GM23248 (cell line): ENCODE data around the gene CFAP92.

ENCODE experiments used
- EZH2 ChIP-seq: fragments of 200-600 bp; sonication (generic); IDR thresholded peaks from 2 replicates; pipeline ENCODE4 v1.6.1; 2018; ENCODE audit warnings: antibody characterized with exemption, mild to moderate bottlenecking; ENCODE audit not compliant: insufficient read depth, poor library complexity, severe bottlenecking
- EZH2phosphoT487 ChIP-seq: fragments of 200-600 bp; sonication (generic); IDR thresholded peaks from 2 replicates; pipeline ENCODE4 v1.6.1; 2018; ENCODE audit warnings: antibody characterized with exemption, moderate library complexity, mild to moderate bottlenecking, low read depth; ENCODE audit not compliant: insufficient read depth

GRCh38 chr3:128861491-128861890, 132.4 kb downstream of the CFAP92 start:
- TF ChIP-seq EZH2 (no peak), EZH2phosphoT487 (no peak)
